Tibial nerve (tissue), 4 donors: ENCODE results near the gene FBXW11. TPM values are rescaled to one million over a fixed set of nuclear protein-coding genes. Genes with fewer than 3 reads are reported as not detected.
A peak's percentile ranks its signal among the peaks of the same experiment; 100 is the strongest.

Source experiments
- DNase-seq, 2 donors: peaks; one replicate each; pipeline ENCODE4 v3.0.0-alpha.2; 2019; ENCODE audit warnings: low spot score in 2 of 2
- H3K27ac ChIP-seq, 4 donors: fragments of 200-600 bp; sonication (generic) in 3 of 4; one replicate each; pipeline ENCODE4 v1.5.1; 2017 to 2019; ENCODE audit warnings: mild to moderate bottlenecking in 1 of 4
- H3K27me3 ChIP-seq, 2 donors: fragments of 200-600 bp; sonication (generic) in 1 of 2; one replicate each; pipeline versions ENCODE4 v1.5.1 to v1.6.0; 2017 to 2019
- H3K36me3 ChIP-seq, 3 donors: fragments of 200-600 bp; sonication (generic); one replicate each; pipeline ENCODE4 v1.5.1; 2018 to 2019
- H3K4me1 ChIP-seq, 4 donors: fragments of 200-600 bp; sonication (generic) in 3 of 4; one replicate each; pipeline ENCODE4 v1.5.1; 2017 to 2019
- H3K4me3 ChIP-seq, 4 donors: fragments of 200-600 bp; sonication (generic) in 3 of 4; one replicate each; pipeline ENCODE4 v1.5.1; 2017 to 2019; ENCODE audit warnings: mild to moderate bottlenecking in 1 of 4, moderate library complexity in 1 of 4
- H3K9me3 ChIP-seq, 4 donors: fragments of 200-600 bp; sonication (generic) in 3 of 4; one replicate each; pipeline ENCODE4 v1.5.1; 2017 to 2019
- EP300 ChIP-seq, 2 donors: sonication (generic); formaldehyde crosslinking; IDR thresholded peaks; one replicate each; pipeline ENCODE4 v1.6.1; 2017; ENCODE audit warnings: antibody characterized with exemption in 2 of 2, mild to moderate bottlenecking in 1 of 2
- POLR2A ChIP-seq, 2 donors: fragments of 450-650 bp; IDR thresholded peaks; one replicate each; pipeline ENCODE4 v1.6.1; 2017; ENCODE audit warnings: antibody characterized with exemption in 2 of 2, mild to moderate bottlenecking in 2 of 2, moderate library complexity in 2 of 2
- WGBS, 2 donors: methylation state at CpG; one replicate each; pipeline ENCODE4 v1.1.5; 2018; 5-methylcytosine and 5-hydroxymethylcytosine counted together
- total RNA-seq, 4 donors: library from RNA; depleted of rRNA; stranded (reverse); fragments of >200 nt; gene quantifications; one replicate each; pipeline ENCODE4 v1.1.0, GENCODE V29; 2016
- TF ChIP-seq, protein P1 (sequence below), 5 experiments: fragments of 200-600 bp in 3 of 5; fragments of 450-650 bp in 2 of 5; sonication (generic) in 3 of 5; IDR thresholded peaks; one replicate each; pipeline ENCODE4 v1.5.1; 2016 to 2019; ENCODE audit warnings: antibody characterized with exemption in 5 of 5, mild to moderate bottlenecking in 3 of 5, moderate library complexity in 2 of 5

FBXW11 gene
- total RNA-seq, 4 donors from 2014 or later, result 49.2 to 96.4 (median 73.4) TPM

DNA sequence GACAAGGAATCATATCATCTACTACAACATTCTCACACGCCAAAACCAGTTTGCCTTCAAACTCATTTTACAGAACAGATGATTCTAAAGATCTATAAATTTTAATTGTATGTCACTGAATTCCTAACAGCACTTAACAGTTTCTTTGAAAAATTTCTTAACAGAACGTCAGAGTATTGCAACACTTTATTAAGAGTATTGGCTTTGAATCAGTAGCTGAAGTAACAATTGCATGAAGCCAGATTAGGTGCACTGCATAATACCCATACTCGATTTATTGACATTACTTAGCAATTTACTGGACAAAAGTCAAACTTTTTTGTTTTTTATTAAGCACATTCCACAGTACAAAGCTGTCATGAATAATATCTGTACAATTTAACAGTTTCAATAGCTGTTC lies 145.1 kb downstream of the FBXW11 start:
- H3K36me3 ChIP-seq, result peaks cover 0 to 37% (median 0%) of the 10 kb centered on the region in 3 donors
- TF ChIP-seq POLR2A (IDR thresholded peaks at IDR 0.05) (no peak), EP300 (IDR thresholded peaks at IDR 0.05) (no peak)
- TF ChIP-seq, protein P1, sequence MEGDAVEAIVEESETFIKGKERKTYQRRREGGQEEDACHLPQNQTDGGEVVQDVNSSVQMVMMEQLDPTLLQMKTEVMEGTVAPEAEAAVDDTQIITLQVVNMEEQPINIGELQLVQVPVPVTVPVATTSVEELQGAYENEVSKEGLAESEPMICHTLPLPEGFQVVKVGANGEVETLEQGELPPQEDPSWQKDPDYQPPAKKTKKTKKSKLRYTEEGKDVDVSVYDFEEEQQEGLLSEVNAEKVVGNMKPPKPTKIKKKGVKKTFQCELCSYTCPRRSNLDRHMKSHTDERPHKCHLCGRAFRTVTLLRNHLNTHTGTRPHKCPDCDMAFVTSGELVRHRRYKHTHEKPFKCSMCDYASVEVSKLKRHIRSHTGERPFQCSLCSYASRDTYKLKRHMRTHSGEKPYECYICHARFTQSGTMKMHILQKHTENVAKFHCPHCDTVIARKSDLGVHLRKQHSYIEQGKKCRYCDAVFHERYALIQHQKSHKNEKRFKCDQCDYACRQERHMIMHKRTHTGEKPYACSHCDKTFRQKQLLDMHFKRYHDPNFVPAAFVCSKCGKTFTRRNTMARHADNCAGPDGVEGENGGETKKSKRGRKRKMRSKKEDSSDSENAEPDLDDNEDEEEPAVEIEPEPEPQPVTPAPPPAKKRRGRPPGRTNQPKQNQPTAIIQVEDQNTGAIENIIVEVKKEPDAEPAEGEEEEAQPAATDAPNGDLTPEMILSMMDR (IDR thresholded peaks at IDR 0.05), result no peak
- DNase-seq, result no peak
- no peaks in the 10 kb centered on the region for H3K27me3 ChIP-seq
- no peaks in the 10 kb centered on the region for H3K9me3 ChIP-seq
- WGBS, 2 donors, result 65 to 73% methylated on average over 3 of the region's 3 CpGs
- no peak overlapping the region for H3K4me3 ChIP-seq
- H3K4me1 ChIP-seq, result peaks cover 0 to 37% (median 5%) of the 10 kb centered on the region in 4 donors
- H3K27ac ChIP-seq, result no peak overlapping the region

DNA sequence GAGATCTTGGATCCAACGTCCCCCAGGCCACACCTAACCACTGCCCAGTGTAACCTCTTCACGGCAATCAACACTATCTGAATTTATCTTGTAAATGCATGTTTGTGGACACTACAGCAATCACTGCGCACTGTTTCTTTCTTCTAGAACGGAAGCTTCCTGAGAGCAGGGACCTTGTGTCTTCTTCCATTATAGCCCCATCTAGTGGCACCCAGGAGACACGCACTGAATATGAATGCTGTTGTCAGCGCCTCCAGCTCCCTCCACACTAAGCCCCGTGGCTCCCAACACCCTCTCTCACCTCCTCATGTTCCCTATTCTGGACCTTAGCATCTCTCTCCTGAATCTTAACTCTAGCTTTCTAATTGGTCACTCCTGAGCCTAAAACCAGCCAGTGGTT lies 148.1 kb downstream of the FBXW11 start:
- H3K4me1 ChIP-seq, result peaks cover 0 to 18% (median under 1%) of the 10 kb centered on the region in 4 donors
- 83 to 91% methylated on average over 7 of the region's 7 CpGs for WGBS, 2 donors
- TF ChIP-seq EP300 (IDR thresholded peaks at IDR 0.05), result no peak
- TF ChIP-seq, protein P1 (IDR thresholded peaks at IDR 0.05), result peak in 1 of 5 experiments; percentile 16
- H3K27me3 ChIP-seq, result no peaks in the 10 kb centered on the region
- peaks cover 0 to 37% (median 0%) of the 10 kb centered on the region in 3 donors for H3K36me3 ChIP-seq
- no peak for DNase-seq
- H3K9me3 ChIP-seq, result no peaks in the 10 kb centered on the region
- no peak overlapping the region for H3K27ac ChIP-seq
- no peak overlapping the region for H3K4me3 ChIP-seq

DNA sequence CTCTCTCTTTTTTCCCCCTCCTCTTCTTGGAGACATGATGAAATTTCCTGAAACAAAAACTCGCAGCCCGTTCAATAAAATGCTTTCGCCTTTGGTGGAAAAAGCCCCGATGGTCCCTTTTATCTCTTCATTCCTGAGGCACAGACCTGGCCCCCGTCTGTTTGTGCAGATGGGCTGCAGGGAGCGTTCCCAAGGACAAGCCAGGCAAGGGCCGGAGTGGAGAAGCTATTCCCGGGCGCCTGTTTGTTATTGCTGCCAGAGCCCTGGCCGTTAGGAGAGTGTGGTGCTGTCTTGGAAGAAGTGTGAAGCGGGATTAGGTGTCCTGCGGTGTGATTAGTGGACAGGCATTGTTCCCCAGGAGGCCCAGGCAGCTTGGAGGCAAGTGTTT lies 149.0 kb downstream of the FBXW11 start:
- no peaks in the 10 kb centered on the region for H3K27me3 ChIP-seq
- TF ChIP-seq POLR2A (IDR thresholded peaks at IDR 0.05), result no peak
- no peak for TF ChIP-seq EP300 (IDR thresholded peaks at IDR 0.05)
- TF ChIP-seq, protein P1 (IDR thresholded peaks at IDR 0.05), result no peak
- peaks cover 0 to 41% (median 0%) of the 10 kb centered on the region in 3 donors for H3K36me3 ChIP-seq
- H3K4me1 ChIP-seq, result peaks cover 0 to 12% (median 0%) of the 10 kb centered on the region in 4 donors
- no peak overlapping the region for H3K4me3 ChIP-seq
- H3K9me3 ChIP-seq, result no peaks in the 10 kb centered on the region
- 53 to 60% methylated on average over 12 of the region's 12 CpGs for whole genome bisulfite sequencing, 2 donors
- H3K27ac ChIP-seq, result no peak overlapping the region
- no peak for DNase-seq

DNA sequence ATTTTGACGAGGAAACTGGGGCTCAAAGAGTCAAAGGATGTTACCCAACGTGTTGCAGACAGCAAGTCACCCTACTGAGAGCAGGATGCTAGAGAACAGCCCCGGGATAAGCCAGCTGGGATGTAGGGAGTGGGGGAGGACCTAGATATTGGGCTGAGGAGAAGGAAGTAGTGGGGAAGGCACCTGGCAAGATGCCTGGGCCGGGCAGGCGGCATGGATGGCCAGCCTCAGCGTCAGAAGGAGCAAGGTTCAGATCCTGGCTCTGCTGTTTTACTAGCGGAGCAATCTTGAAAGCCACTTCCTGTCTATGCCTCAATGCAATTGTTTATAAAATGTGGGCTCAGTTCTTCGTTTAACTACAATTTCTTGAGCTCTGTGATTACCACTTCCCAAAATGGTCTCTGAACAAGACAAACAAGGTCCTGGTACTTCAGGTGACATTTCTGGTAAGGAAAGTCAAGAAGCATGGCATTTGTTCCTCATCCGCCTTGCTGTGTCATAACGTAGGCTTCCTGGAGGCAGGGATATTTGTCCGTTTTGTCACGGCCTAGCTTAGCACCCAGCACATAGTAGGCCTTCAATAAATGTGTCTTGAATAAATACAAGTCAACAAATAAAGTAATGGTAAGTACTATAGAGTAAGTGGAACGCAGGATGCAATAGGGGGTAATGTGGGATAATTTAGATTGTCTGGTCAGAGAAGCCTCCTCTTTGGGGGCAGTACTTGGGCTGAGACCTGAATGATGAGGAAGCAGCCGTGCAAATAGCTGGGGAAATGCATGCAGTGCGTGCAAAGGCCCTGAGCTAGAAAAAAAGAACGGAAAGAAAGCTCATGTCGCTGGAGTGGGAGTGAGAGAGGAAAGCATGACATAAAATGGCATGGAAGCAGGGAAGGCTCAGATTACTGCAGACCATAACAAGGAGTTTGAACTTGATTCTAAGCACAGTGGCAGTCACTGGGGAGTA lies 150.4 kb downstream of the FBXW11 start:
- TF ChIP-seq POLR2A (IDR thresholded peaks at IDR 0.05) (no peak), EP300 (IDR thresholded peaks at IDR 0.05) (no peak)
- TF ChIP-seq, protein P1 (IDR thresholded peaks at IDR 0.05), result no peak
- Histone ChIP-seq H3K4me3 (no peak overlapping the region), H3K27ac (no peak overlapping the region), H3K9me3 (no peaks in the 10 kb centered on the region), H3K36me3 (peaks cover 0 to 40% (median 0%) of the 10 kb centered on the region in 3 donors), H3K4me1 (peaks cover 0 to 2% (median 0%) of the 10 kb centered on the region in 4 donors), H3K27me3 (no peaks in the 10 kb centered on the region)
- no peak for DNase-seq
- 79 to 87% methylated on average over 17 of the region's 17 CpGs for WGBS, 2 donors

DNA sequence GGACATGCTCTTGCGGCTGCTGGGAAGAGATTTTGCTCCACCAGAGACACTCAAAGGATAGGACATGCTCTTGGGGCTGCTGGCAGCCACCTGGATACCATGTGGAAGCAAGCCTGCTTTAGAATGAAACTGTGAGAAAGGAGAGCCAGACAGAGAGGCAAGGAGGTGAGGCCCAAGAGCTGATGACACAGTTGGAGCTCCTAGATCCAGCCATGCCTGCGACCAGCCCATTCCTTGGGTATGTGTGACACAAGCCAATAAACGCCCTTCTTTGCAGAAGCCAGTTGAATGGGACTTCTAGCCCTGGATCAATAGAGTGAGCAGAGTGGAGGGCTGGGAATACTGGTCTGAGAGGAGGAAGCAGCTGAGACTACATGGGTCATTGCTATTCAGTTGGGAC lies 151.2 kb downstream of the FBXW11 start:
- WGBS, 2 donors, result 97 to 98% methylated on average over 3 of the region's 3 CpGs
- H3K4me3 ChIP-seq, result no peak overlapping the region
- DNase-seq, result no peak
- peaks cover 0 to 32% (median 0%) of the 10 kb centered on the region in 3 donors for H3K36me3 ChIP-seq
- H3K9me3 ChIP-seq, result no peaks in the 10 kb centered on the region
- H3K27me3 ChIP-seq, result no peaks in the 10 kb centered on the region
- H3K27ac ChIP-seq, result no peak overlapping the region
- no peaks in the 10 kb centered on the region for H3K4me1 ChIP-seq
- TF ChIP-seq, protein P1 (IDR thresholded peaks at IDR 0.05), result no peak
- no peak for TF ChIP-seq POLR2A (IDR thresholded peaks at IDR 0.05)
- TF ChIP-seq EP300 (IDR thresholded peaks at IDR 0.05), result no peak
